HG03521 (cell line): ENCODE results near the gene EIF3L.

Source experiments
- ATAC-seq: cut with Tn5 transposase; IDR thresholded peaks from one replicate; pipeline ENCODE4 v1.9.1; 2021; ENCODE audit warnings: mild to moderate bottlenecking, moderate library complexity; ENCODE audit not compliant: unreplicated experiment

The EIF3L gene

DNA sequence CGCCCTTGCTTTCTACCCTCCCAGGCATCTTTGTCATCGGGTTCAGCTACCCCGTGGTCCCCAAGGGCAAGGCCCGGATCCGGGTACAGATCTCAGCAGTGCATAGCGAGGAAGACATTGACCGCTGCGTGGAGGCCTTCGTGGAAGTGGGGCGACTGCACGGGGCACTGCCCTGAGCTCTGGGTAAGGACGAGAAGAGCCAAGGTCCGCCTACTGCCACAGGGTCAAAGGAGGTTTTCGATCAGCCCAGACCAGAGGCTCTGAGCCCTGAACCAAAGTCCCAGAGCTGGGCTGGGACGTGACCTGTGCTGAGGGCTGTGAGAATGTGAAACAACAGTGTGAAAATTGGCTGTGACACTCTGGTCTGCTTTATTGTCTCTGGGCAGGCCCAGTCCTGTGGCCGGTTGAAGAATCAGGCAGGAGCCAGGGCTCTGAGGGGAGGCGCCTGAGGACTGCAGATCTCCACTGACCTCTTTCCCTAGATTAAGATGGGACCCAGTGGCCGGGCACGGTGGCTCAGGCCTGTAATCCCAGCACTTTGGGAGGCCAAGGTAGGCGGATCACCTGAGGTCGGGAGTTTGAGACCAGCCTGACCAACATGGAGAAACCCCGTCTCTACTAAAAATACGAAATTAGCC is 32.6 kb upstream of the EIF3L start:
- no peak for ATAC-seq

DNA sequence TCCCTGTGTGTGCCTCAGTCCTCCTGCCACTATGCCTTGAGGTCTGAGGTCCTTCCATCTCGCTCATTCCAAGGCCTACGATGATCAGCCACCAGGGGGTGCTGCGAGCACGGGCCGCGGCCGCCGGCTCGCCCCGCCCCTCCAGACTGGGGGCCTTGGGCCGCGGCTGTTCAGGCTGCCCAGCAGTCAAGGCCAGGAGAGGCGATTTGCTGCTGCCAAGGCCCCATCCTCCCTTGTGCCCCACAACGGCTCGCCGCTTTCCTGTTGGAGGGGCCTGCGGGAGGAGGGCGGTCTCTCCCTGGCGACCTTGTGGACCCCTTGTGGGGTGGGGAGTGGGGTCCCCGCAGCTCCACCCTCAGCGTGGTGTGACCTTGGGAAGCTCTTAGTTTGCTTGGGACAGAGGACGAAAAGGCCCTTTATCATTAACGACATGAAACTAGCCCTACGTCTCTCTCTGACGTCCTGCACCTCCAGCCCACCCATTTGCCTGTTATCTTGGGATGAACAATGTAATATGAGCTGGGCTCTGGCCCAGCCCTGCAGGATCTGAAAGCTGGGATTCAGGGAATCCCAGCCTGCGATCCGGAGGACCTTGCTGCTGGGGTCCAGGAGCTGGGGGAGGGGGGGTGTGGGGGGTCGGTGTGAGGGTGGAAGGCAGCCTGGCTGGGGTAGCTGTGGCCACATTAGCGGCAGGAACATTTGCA is 31.4 kb upstream of the EIF3L start:
- no peak for ATAC-seq

DNA sequence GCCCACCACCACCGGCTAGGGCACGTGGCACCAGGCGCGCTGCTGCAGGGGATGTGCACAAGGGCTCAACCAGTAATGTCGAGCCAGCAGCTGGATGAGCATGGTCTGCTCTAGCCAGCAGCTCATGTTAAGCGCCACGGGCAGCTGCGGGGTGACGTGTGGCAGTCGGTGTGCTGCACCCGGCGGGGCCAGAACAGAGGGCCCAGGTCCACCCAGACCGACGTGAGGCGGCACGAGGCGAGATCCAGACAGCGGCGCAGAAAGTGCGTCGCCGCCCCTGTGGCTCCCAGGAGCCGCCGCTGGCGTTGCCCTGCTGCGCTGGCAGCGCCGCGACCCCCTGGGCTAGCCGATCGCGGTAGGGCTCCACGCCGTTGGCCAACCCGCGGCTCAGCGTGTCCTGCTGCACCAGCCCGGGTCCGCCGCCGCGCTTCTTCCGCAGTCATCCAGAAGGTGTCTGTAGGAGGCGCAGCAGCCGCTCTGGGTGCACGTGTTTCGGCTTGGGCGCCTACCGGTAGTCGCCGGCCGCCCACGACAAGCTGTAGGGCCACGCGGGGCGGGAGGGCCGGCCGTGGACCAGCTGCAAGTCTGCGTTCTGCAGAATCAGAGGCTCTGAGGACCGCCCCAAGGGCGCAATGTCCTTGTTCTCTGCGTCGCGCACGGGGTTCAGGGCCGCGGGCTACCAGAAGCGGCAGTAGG is 30.7 kb upstream of the EIF3L start:
- no peak for ATAC-seq

DNA sequence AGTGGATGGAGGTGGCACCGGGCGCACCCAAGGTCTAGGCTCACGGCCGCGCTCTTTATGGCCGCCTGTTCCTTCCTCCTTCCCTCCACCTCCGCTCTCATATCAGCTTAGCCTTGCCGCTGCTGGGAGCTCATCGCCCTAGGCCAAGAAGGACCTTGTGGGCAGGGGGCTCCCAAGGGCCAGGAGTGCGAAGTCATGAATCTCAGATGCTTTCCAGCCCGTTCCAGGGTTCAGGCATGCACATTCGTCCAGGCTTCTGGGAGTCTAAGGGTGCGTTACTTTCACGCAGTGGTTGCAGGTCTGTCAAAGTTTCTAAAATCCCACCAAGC is 30.1 kb upstream of the EIF3L start:
- ATAC-seq, result no peak

DNA sequence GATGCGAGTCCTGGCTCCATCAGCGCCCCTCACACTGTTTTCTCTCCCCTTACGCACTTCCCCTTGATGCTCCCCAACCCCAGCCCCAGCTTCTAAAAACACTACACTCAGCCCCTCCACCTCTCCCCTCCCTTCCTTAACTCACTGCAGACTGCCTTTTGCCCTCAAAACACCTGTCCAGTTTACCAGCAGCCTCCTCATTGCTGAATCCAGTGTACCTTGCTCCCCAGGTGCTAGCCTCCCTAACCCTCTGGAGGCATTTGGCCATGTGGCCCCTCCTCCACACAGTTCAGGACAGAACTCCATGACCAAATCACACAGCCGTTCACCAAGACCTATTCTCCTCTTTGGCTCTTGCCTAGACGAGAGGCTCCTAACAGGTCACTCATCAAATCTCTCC is 28.9 kb upstream of the EIF3L start:
- ATAC-seq, result no peak

DNA sequence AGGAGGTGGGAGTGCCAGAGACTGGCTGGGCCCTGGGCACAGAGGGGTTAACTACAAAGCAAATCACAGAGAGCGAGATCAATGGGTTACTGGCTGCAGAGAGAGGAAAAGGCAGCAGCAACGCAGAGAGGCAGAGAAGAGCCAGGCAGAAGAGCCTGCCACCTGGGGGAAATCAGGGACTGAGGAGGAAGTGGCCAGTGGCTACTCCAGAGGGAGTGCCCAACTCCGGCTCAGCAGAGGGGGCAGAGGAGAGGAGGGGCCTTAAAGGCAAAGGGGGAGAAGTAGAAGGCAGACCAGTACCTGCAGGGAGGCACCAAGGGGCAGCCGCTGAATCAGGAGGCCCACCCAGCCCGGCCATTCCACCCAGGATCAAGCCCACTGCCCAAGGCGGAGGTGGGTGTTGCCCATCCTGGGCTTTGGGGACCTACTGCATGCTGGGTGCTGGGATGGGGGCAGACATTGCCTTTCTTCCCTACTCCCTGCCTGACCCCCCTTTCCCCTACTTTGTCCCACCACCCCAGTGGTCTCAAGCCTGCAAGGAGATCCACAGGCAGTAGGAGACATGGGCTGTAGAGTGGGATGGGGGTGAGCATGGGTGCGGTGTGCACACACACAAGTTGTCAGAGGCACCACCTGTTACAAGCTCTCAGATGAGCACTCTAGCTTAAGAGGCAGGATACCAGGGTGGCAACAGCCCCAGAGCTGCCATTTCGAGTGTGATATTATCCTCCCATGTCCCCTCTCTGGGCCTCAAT is 27.0 kb upstream of the EIF3L start:
- ATAC-seq, result no peak

DNA sequence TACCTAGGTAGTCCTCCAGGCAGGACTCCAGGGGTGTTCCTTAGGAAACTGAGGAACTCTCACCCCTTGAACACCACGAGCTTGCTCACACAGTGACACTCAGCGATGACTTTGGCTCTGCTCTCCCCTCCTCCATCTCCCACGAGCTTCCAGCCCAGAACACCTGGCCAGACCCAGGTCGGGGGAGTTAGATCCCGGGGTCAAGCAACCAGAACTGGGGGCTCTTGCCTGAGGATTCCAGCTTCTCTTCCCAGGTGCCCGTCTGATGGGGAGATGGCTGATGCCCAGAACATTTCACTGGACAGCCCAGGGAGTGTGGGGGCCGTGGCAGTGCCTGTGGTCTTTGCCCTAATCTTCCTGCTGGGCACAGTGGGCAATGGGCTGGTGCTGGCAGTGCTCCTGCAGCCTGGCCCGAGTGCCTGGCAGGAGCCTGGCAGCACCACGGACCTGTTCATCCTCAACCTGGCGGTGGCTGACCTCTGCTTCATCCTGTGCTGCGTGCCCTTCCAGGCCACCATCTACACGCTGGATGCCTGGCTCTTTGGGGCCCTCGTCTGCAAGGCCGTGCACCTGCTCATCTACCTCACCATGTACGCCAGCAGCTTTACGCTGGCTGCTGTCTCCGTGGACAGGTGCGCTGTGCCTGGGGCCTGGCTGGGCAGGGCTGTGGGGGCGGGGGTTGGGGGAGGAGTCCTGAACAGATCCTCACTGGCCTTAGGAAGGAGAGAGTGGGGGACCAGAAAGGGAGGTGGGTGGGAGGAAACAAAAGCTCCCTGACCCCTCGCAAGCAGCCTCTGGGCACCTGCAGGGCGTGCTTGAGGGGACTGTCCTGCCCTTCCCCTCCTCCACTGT is 25.9 kb upstream of the EIF3L start, which contains the start of gene GALR3:
Gene GALR3 (plus strand): TSS at position 249 of the 852 bp plus-strand sequence. CDS start 25 bp downstream, at position 274.
- ATAC-seq, result no peak

DNA sequence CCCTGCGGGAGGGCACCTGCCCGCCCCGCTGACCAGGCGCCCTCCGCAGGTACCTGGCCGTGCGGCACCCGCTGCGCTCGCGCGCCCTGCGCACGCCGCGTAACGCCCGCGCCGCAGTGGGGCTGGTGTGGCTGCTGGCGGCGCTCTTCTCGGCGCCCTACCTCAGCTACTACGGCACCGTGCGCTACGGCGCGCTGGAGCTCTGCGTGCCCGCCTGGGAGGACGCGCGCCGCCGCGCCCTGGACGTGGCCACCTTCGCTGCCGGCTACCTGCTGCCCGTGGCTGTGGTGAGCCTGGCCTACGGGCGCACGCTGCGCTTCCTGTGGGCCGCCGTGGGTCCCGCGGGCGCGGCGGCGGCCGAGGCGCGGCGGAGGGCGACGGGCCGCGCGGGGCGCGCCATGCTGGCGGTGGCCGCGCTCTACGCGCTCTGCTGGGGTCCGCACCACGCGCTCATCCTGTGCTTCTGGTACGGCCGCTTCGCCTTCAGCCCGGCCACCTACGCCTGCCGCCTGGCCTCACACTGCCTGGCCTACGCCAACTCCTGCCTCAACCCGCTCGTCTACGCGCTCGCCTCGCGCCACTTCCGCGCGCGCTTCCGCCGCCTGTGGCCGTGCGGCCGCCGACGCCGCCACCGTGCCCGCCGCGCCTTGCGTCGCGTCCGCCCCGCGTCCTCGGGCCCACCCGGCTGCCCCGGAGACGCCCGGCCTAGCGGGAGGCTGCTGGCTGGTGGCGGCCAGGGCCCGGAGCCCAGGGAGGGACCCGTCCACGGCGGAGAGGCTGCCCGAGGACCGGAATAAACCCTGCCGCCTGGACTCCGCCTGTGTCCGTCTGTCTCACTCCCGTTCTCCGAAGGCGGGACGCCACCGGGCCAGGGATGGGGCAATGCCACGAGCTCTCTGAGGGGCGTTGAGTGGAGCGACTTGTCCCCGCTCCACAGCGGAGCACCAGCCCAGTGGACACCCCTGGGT is 24.3 kb upstream of the EIF3L start:
- no peak for ATAC-seq

DNA sequence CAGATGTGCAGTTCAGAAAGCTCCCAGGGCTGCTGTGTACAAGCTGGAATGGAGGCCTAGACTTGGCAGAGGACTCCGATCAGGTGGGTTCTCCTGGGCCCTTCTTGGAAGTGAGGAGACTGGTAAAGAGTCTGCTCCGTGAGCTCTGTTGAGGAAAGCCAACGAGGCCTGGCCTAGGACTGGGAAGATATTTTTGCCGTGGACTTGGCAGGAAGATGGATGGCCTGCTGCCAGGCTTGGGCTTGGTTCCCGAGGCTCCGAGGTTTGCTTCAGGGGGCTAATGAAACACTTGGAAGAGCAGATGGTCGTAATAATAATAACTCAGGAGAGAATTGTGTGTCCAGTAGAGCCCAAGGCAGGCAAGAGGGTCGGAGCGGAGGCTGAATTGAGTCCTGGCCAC is 22.2 kb upstream of the EIF3L start:
- no peak for ATAC-seq

DNA sequence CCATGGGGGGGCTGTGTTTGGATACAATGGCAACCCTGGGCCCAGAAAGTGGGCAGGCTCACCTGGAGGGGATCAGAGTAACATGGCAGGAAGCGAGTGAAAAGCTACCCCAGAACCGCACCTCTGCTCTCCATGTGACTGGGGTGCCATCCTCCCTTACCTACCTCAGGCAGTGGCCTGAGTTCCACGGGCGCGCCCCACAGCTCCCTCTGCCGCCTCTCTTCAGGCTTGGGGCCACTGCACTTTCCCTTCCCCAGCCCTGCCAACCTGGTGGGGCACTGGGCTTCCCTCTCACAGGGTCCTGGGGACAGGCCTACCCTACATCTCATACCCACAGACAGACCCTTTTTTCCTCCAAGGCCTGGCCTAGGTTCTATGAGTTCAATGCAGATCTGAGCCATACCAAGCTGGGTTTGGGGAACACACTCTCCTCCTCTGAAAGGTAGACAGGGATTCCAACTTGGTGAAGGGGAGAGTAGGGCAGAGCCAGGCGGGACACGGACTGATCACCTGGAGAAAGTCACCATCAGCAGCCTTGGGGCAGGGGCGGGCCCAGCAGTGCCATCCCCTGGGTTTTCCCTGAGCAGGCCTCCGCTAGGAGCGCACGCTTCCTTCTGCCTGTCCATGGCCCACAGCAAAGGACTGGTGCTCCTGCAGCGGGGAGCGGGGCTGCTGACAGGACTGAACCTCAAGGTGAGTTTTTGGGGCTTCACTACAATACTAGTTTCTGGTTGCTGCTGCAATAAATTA is 19.0 kb upstream of the EIF3L start:
- no peak for ATAC-seq

DNA sequence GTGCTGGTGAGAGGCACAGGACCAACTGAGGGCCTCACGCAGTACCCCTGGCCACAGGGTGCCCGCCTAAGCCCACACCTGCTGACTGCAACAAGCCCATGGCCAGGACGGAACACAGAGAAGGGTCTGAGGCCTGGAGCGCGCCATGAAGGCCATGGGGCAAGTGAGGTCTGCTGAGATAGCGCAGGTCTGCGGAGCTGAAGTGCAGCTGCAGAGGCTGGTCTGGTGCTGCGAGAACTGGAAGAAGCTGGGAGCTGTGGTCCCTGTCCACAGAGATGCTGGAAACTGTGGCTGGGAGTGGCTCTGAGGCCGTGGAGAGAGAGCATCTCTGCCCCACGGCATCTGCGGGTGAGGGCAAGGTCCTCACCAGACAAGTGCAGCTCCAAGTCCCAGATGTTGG is 17.7 kb upstream of the EIF3L start:
- no peak for ATAC-seq

DNA sequence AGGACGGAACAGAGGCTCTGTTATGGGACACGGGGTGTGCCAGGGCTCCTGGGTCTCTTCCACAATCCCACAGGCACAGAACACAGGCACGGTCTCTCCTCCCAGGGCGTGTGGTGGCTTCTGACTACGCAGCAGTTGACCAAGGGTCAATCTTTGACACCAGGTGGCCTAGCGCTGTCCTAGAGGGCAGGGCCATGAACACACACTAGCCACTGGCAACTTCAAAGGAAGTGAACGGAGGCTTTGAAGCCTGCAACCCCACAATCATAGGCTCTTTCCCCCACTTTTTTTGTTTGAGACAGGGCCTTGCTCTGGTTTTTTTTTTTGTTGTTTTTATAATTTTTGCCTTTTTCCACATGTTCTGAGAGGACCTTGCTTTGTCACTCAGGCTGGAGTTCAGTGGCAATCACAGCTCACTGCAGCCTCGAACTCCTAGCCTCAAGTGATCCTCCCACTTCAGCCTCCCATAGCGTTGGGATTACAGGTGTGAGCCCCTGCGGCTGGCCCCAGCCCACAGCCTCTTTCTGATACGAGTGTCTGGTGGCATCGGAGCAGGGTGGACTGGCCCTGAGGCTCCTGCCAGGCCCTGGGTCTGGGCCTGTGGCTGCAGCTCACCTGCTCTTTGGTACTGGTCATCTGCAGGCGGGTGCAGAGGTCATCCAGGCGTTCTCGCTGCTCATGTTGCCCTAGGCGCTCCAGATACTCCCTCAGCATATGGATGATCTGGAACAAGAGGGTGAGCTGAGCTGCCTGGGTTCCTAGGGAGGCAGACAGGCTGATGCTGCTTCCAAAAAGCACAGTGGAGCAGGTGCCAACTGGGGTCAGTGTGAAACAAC is 17.0 kb upstream of the EIF3L start:
- ATAC-seq, result no peak

DNA sequence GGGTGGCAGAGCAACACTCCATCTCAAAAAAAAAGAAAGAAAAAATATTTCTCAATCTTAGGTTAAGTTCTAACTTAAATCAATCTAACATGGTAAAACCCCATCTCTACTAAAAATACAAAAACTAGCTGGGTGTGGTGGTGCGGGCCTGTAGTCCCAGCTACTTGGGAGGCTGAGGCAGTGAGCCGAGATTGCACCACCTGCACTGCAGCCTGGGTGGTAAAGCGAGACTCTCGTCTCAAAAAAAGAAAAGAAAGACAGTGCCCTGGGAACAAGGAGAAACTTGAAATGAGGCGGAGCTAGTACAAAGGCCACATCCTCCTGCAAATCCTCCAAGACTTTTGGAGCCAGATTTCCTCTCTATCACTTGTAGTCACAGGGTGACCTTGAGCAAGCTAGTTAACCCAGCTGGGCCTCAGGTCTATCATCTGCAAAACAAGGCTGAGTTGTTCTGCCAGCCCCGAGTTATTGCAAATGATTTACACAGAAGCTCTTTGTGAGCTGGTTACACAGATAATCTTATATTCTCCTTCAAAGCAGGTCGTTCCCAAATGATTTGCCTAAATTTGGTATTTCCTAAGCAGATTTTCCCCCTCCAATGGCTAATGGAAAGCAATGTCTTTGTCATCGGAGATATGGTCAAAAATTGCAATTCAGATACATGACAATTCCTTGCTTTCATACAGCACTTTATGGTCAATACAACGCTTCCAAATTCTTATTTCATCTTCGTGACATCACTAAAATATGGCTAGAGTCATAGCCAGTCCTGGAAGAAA is 7.0 kb upstream of the EIF3L start:
- ATAC-seq, result no peak

DNA sequence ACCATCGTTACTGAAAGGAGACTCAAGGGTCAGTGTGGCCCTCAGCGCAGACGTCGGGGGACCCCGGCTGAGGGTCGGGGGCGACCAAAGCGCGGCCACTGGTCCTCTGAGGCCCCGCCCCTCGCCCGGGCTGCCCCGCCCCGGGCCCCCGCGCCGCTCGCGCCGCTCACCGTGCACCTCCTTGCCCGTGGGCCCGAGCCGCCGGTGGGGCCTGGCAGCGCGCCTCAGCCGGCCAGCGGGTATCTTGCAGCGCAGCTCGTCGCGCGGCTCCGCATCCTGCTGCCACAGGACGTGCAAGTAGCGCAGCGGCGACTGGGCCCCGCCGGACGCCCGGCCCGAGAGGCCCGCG is 5.5 kb upstream of the EIF3L start:
- ATAC-seq, result peak; percentile 39

DNA sequence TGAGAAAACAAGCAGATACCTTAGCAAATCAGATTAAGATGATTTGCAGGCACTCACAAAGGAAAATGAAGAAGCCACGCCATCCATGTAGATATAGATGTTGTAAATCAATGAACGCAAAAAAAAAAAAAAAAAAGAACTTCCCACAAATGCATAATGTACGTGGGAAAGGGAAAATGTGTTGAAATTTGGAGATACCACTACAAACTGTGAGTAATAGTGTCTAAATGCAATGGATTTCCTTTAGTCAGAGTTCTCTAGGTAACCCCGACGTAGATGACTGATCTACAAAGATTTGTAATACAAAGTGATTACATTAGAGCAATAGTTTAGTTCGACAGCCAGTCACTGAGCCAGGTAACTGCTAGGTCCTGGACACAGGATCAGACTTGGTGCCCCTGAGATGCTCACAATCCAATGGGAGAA is 4.3 kb upstream of the EIF3L start:
- ATAC-seq, result no peak

DNA sequence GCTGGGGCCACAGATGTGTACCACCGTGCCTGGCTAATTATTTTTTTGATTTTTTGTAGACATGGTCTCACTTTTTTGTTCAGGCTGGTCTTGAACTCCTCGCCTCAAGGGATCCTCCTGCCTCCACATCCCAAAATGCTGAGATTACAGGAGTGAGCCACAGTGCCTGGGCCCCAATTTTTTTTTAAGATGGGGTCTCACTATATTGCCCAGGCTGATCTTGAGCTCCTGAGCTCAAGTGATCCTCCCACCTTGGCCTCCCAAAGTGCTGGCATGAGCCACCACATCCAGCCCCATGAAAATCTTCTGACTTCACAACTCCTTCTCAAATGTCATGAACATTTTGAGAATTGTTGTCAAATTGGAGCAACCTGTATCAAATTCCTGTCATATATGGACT is 2.8 kb upstream of the EIF3L start:
- no peak for ATAC-seq

DNA sequence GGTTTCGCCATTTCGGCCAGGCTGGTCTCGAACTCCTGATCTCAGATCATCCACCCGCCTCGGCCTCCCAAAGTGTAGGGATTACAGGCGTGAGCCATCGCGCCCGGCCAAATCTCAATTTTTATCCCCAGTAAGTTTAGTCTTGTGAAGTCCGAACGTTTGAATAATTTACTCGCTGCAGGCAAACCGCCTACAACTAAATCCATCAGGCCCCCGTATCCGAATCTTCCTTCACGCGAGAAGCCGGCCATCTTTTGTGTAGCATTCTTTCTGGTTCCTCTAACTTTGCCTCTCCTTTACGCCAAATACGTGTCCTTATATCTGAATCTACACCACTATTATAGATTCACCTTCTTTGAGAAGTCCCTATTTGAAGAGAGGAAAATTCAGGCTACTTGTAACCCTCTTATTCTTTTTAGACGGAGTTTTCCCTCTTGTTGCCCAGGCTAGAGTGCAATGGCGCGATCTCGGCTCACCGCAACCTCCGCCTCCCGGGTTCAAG is 581 bp upstream of the EIF3L start:
- no peak for ATAC-seq
